WTC11 (cell line): ENCODE results near the gene PAX8. TPM values are rescaled to one million over a fixed set of nuclear protein-coding genes. Genes with fewer than 3 reads are reported as not detected.

Experiments
- ATAC-seq: fragments of 200-7000 bp; cut with Tn5 transposase; 2 replicates; pipeline ENCODE4 v1.10.0; 2021; ENCODE audit warnings: mild to moderate bottlenecking, moderate library complexity
- CTCF ChIA-PET: fragments of 300-600 bp; sonication (Branson Sonifier 250); formaldehyde crosslinking; loops from one replicate; lab custom pipeline; 2021; ENCODE audit warnings: antibody characterized with exemption; lab: Charles Lee
- POLR2A ChIA-PET: fragments of 350-600 bp; sonication (Branson Sonifier 250); formaldehyde crosslinking; loops from one replicate; lab custom pipeline; 2021; ENCODE audit warnings: antibody characterized with exemption; lab: Charles Lee
- DNase-seq: peaks from one replicate; pipeline ENCODE4 v3.0.0; 2021; ENCODE audit warnings: low spot score
- H3K27ac Mint-ChIP-seq: 2 replicates; pipeline ENCODE4 v1.8.0; 2021; ENCODE audit warnings: mixed read lengths
- H3K27me3 Mint-ChIP-seq: 2 replicates; pipeline ENCODE4 v1.8.0; 2021; ENCODE audit warnings: low read depth, mild to moderate bottlenecking, moderate library complexity, mixed read lengths
- H3K36me3 Mint-ChIP-seq: 2 replicates; pipeline ENCODE4 v1.8.0; 2021; ENCODE audit warnings: mixed read lengths
- H3K4me1 Mint-ChIP-seq: 2 replicates; pipeline ENCODE4 v1.8.0; 2022; ENCODE audit warnings: mixed read lengths
- H3K4me3 Mint-ChIP-seq: 2 replicates; pipeline ENCODE4 v1.8.0; 2021; ENCODE audit warnings: mild to moderate bottlenecking, moderate library complexity, mixed read lengths
- H3K9me3 Mint-ChIP-seq: 2 replicates; pipeline ENCODE4 v1.8.0; 2021; ENCODE audit warnings: mixed read lengths
- ELF4 ChIP-seq: sonication (generic); formaldehyde crosslinking; IDR thresholded peaks from 2 replicates; pipeline ENCODE4 v1.8.1; 2022; ENCODE audit warnings: low read depth, mild to moderate bottlenecking, moderate library complexity, missing genetic modification reagents
- GABPB1 ChIP-seq: sonication (generic); formaldehyde crosslinking; IDR thresholded peaks from 2 replicates; pipeline ENCODE4 v1.8.1; 2023; ENCODE audit warnings: mild to moderate bottlenecking, missing genetic modification reagents
- MYBL2 ChIP-seq: sonication (generic); formaldehyde crosslinking; IDR thresholded peaks from 2 replicates; pipeline ENCODE4 v1.8.1; 2023; ENCODE audit warnings: mild to moderate bottlenecking, moderate library complexity, missing genetic modification reagents
- NFATC4 ChIP-seq: fragments of 250-450 bp; sonication (Bioruptor Pico); IDR thresholded peaks from 2 replicates; pipeline ENCODE4 v1.9.0; 2021; ENCODE audit warnings: mild to moderate bottlenecking
- RELA ChIP-seq: sonication (generic); formaldehyde crosslinking; IDR thresholded peaks from 2 replicates; pipeline ENCODE4 v1.8.1; 2022; ENCODE audit warnings: missing genetic modification reagents, mild to moderate bottlenecking, borderline replicate concordance
- SOX15 ChIP-seq: fragments of 250-450 bp; sonication (Bioruptor Pico); IDR thresholded peaks from 2 replicates; pipeline ENCODE4 v1.9.0; 2021; ENCODE audit warnings: mild to moderate bottlenecking
- ZNF121 ChIP-seq: sonication (generic); formaldehyde crosslinking; IDR thresholded peaks from 2 replicates; pipeline ENCODE4 v1.8.0; 2023; ENCODE audit warnings: missing genetic modification reagents
- ZNF423 ChIP-seq: fragments of 250-450 bp; sonication (Bioruptor Pico); IDR thresholded peaks from 2 replicates; pipeline ENCODE4 v2.1.2; 2022; ENCODE audit warnings: mild to moderate bottlenecking, moderate library complexity
- total RNA-seq: library from RNA; stranded (reverse); gene quantifications from 3 replicates; pipeline ENCODE4 v1.2.3, GENCODE V29; 2021
- TF ChIP-seq, protein P1 (sequence below): fragments of 250-450 bp; sonication (Bioruptor Pico); IDR thresholded peaks from 2 replicates; pipeline ENCODE4 v1.9.0; 2021; ENCODE audit warnings: mild to moderate bottlenecking, borderline replicate concordance
- TF ChIP-seq, protein P2 (sequence below): fragments of 250-450 bp; sonication (Bioruptor Pico); IDR thresholded peaks from 2 replicates; pipeline ENCODE4 v1.9.0; 2021; ENCODE audit warnings: mild to moderate bottlenecking
- TF ChIP-seq, protein P3 (sequence below): sonication (generic); formaldehyde crosslinking; IDR thresholded peaks from 2 replicates; pipeline ENCODE4 v1.8.1; 2022; ENCODE audit warnings: mild to moderate bottlenecking, missing genetic modification reagents, moderate library complexity, borderline replicate concordance
- TF ChIP-seq, protein P4 (sequence below): sonication (generic); formaldehyde crosslinking; IDR thresholded peaks from 2 replicates; pipeline ENCODE4 v1.8.1; 2022; ENCODE audit warnings: missing genetic modification reagents, borderline replicate concordance
- TF ChIP-seq, protein P5 (sequence below): fragments of 250-450 bp; sonication (Bioruptor Pico); IDR thresholded peaks from 2 replicates; pipeline ENCODE4 v1.9.0; 2021; ENCODE audit warnings: moderate library complexity, mild to moderate bottlenecking, inconsistent platforms, borderline replicate concordance
- TF ChIP-seq, protein P6 (sequence below): fragments of 200-600 bp; IDR thresholded peaks from 2 replicates; pipeline ENCODE4 v1.8.0; 2022; ENCODE audit warnings: antibody characterized with exemption
- TF ChIP-seq, protein P7 (sequence below): sonication (generic); formaldehyde crosslinking; IDR thresholded peaks from 2 replicates; pipeline ENCODE4 v1.8.0; 2023; ENCODE audit warnings: missing genetic modification reagents

The PAX8 gene
- total RNA-seq, 1 experiment from 2014 or later = 0.35 TPM

DNA sequence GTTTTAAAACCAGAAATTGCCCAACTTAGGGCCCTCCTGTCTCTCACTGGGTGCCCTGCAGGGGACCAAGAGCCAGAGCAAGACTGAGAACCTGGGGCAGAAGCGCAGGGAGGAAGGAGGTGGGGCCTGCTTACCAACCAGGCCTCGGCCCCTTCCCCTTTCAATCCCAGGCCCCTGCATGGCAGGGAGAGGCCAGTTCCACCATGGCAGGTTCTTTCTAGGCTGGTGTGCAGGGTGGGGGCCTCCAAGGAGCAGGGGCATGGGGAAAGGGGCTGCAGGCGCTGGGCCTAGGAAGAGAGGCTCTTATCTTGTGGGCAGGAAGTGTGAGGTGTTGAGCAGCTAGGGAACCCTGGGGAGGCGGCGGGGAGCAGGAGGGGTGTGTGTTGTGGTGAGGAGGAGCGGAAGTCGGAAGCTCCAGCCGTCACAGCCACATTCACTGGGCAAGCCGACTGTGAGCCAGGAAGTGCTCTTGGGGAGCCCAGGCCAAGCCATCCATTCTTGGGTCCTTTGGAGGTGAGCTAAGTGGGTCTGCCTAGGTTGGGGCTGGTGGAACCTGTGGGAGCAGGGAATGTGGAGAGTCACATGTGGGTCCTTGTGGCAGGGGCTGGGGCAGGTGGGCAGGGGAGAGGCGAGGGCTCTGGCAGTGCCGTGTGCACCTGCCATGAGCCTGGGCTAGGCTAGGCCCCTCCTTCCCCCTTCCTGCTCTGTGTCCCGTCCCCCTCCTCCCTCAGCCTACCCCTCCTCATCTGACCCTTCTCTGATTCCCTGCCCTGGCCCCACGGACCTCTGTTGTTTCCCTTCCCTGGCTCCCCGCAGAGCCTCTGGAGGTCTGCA is 105.0 kb downstream of the PAX8 start, which contains the start of gene PSD4:
Gene PSD4 (plus strand): TSS at position 430 of the 834 bp plus-strand sequence. CDS start 8,486 bp downstream, outside the sequence.
- H3K36me3 Mint-ChIP-seq = no peaks in the 10 kb centered on the region
- no peak for DNase-seq
- POLR2A ChIA-PET = no interaction called here
- no peak within 1 kb of the TSS for H3K27ac Mint-ChIP-seq
- ATAC-seq = peak; percentile 54
- TF ChIP-seq NFATC4 = no peak
- TF ChIP-seq ELF4 (CRISPR knock-in tag) = no peak
- TF ChIP-seq GABPB1 (CRISPR knock-in tag) = no peak
- TF ChIP-seq, protein P1, sequence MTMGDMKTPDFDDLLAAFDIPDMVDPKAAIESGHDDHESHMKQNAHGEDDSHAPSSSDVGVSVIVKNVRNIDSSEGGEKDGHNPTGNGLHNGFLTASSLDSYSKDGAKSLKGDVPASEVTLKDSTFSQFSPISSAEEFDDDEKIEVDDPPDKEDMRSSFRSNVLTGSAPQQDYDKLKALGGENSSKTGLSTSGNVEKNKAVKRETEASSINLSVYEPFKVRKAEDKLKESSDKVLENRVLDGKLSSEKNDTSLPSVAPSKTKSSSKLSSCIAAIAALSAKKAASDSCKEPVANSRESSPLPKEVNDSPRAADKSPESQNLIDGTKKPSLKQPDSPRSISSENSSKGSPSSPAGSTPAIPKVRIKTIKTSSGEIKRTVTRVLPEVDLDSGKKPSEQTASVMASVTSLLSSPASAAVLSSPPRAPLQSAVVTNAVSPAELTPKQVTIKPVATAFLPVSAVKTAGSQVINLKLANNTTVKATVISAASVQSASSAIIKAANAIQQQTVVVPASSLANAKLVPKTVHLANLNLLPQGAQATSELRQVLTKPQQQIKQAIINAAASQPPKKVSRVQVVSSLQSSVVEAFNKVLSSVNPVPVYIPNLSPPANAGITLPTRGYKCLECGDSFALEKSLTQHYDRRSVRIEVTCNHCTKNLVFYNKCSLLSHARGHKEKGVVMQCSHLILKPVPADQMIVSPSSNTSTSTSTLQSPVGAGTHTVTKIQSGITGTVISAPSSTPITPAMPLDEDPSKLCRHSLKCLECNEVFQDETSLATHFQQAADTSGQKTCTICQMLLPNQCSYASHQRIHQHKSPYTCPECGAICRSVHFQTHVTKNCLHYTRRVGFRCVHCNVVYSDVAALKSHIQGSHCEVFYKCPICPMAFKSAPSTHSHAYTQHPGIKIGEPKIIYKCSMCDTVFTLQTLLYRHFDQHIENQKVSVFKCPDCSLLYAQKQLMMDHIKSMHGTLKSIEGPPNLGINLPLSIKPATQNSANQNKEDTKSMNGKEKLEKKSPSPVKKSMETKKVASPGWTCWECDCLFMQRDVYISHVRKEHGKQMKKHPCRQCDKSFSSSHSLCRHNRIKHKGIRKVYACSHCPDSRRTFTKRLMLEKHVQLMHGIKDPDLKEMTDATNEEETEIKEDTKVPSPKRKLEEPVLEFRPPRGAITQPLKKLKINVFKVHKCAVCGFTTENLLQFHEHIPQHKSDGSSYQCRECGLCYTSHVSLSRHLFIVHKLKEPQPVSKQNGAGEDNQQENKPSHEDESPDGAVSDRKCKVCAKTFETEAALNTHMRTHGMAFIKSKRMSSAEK (CRISPR knock-in tag) = no peak
- TF ChIP-seq, protein P2, sequence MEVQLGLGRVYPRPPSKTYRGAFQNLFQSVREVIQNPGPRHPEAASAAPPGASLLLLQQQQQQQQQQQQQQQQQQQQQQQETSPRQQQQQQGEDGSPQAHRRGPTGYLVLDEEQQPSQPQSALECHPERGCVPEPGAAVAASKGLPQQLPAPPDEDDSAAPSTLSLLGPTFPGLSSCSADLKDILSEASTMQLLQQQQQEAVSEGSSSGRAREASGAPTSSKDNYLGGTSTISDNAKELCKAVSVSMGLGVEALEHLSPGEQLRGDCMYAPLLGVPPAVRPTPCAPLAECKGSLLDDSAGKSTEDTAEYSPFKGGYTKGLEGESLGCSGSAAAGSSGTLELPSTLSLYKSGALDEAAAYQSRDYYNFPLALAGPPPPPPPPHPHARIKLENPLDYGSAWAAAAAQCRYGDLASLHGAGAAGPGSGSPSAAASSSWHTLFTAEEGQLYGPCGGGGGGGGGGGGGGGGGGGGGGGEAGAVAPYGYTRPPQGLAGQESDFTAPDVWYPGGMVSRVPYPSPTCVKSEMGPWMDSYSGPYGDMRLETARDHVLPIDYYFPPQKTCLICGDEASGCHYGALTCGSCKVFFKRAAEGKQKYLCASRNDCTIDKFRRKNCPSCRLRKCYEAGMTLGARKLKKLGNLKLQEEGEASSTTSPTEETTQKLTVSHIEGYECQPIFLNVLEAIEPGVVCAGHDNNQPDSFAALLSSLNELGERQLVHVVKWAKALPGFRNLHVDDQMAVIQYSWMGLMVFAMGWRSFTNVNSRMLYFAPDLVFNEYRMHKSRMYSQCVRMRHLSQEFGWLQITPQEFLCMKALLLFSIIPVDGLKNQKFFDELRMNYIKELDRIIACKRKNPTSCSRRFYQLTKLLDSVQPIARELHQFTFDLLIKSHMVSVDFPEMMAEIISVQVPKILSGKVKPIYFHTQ (CRISPR knock-in tag) = no peak
- no peak for TF ChIP-seq ZNF121 (CRISPR knock-in tag)
- TF ChIP-seq, protein P3, sequence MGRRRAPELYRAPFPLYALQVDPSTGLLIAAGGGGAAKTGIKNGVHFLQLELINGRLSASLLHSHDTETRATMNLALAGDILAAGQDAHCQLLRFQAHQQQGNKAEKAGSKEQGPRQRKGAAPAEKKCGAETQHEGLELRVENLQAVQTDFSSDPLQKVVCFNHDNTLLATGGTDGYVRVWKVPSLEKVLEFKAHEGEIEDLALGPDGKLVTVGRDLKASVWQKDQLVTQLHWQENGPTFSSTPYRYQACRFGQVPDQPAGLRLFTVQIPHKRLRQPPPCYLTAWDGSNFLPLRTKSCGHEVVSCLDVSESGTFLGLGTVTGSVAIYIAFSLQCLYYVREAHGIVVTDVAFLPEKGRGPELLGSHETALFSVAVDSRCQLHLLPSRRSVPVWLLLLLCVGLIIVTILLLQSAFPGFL (CRISPR knock-in tag) = no peak
- TF ChIP-seq SOX15 (CRISPR knock-in tag) = no peak
- TF ChIP-seq MYBL2 (CRISPR knock-in tag) = no peak
- TF ChIP-seq, protein P4, sequence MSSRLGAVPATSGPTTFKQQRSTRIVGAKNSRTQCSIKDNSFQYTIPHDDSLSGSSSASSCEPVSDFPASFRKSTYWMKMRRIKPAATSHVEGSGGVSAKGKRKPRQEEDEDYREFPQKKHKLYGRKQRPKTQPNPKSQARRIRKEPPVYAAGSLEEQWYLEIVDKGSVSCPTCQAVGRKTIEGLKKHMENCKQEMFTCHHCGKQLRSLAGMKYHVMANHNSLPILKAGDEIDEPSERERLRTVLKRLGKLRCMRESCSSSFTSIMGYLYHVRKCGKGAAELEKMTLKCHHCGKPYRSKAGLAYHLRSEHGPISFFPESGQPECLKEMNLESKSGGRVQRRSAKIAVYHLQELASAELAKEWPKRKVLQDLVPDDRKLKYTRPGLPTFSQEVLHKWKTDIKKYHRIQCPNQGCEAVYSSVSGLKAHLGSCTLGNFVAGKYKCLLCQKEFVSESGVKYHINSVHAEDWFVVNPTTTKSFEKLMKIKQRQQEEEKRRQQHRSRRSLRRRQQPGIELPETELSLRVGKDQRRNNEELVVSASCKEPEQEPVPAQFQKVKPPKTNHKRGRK (CRISPR knock-in tag) = no peak
- TF ChIP-seq, protein P5, sequence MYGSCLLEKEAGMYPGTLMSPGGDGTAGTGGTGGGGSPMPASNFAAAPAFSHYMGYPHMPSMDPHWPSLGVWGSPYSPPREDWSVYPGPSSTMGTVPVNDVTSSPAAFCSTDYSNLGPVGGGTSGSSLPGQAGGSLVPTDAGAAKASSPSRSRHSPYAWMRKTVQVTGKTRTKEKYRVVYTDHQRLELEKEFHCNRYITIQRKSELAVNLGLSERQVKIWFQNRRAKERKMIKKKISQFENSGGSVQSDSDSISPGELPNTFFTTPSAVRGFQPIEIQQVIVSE (CRISPR knock-in tag) = no peak
- TF ChIP-seq, protein P6, sequence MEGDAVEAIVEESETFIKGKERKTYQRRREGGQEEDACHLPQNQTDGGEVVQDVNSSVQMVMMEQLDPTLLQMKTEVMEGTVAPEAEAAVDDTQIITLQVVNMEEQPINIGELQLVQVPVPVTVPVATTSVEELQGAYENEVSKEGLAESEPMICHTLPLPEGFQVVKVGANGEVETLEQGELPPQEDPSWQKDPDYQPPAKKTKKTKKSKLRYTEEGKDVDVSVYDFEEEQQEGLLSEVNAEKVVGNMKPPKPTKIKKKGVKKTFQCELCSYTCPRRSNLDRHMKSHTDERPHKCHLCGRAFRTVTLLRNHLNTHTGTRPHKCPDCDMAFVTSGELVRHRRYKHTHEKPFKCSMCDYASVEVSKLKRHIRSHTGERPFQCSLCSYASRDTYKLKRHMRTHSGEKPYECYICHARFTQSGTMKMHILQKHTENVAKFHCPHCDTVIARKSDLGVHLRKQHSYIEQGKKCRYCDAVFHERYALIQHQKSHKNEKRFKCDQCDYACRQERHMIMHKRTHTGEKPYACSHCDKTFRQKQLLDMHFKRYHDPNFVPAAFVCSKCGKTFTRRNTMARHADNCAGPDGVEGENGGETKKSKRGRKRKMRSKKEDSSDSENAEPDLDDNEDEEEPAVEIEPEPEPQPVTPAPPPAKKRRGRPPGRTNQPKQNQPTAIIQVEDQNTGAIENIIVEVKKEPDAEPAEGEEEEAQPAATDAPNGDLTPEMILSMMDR = no peak
- no peak for TF ChIP-seq RELA (CRISPR knock-in tag)
- TF ChIP-seq, protein P7, sequence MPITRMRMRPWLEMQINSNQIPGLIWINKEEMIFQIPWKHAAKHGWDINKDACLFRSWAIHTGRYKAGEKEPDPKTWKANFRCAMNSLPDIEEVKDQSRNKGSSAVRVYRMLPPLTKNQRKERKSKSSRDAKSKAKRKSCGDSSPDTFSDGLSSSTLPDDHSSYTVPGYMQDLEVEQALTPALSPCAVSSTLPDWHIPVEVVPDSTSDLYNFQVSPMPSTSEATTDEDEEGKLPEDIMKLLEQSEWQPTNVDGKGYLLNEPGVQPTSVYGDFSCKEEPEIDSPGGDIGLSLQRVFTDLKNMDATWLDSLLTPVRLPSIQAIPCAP (CRISPR knock-in tag) = no peak
- TF ChIP-seq ZNF423 (CRISPR knock-in tag) = no peak
- TF ChIP-seq, all 79 proteins: peak for 0
- Mint-ChIP-seq H3K4me3 (no peak within 1 kb of the TSS), H3K27me3 (no peaks in the 10 kb centered on the region; the same call in 1 of the 2 replicates), H3K9me3 (no peaks in the 10 kb centered on the region; the same call in 1 of the 2 replicates), H3K4me1 (peaks cover 21% of the 10 kb centered on the region)
- CTCF ChIA-PET = interaction anchor here (0.8 to 5.3 kb wide), 11 partner anchors 9 to 388 kb away, joined by 3 to 42 read pairs (median 4); no protein-coding TSS in a partner anchor
